Stimulated activated naive CD8-positive, alpha-beta T cell treated with anti-CD3 and anti-CD28 coated beads, Interleukin-15, Interleukin-2, amounts not matched to agents 100 U/mL and 50 U/mL, for 24 hours (primary cell): ENCODE results near the gene PHF13.

Experiments used
- ATAC-seq: fragments of 150-1000 bp; cut with Tn5 transposase; one replicate; pipeline ENCODE4 v1.10.0; 2021
- DNase-seq: peaks from one replicate; pipeline ENCODE4 v3.0.0; 2021

The PHF13 gene

GRCh38 chr1:6613361-6614018 lies at the start of gene PHF13:
PHF13 (plus strand) TSS chr1:6613731; CDS start chr1:6614067, 336 bp downstream.
- DNase-seq (peak; percentile 100), ATAC-seq (peak; percentile 98)

GRCh38 chr1:6569033-6569432 lies 44.5 kb upstream of the PHF13 start:
- no peak for ATAC-seq
- DNase-seq = no peak

DNA sequence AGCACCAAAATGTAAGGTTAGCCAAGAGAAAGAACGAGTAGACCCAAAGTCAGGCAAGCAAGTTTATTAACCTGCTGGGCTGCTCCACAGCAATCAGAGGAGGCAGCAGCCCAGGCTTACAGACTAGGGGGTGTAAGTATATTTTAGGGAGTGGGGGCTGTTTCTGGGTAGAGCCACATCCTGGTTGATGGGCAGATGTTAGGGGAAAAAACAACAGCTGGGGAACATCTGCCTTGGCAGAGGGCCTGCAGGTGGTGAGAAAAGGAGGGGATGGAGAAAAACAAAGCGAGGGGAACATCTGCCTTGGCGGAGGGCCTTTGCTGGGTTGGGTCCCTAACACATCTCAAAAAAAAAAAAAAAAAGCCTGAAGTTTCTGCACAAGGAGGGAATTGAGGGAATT lies 43.4 kb upstream of the PHF13 start:
- ATAC-seq = no peak
- no peak for DNase-seq

DNA sequence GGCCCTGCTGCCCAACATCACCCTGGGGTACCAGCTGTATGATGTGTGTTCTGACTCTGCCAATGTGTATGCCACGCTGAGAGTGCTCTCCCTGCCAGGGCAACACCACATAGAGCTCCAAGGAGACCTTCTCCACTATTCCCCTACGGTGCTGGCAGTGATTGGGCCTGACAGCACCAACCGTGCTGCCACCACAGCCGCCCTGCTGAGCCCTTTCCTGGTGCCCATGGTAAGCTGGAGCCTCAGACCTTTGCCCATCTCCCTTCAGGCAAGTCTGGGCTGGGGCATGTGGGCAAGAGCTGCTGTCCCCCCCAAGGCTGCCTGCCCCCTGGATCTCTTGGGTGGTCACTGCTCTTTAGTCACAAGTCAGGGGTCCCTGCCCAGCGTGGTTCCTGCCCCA lies 42.5 kb upstream of the PHF13 start:
- peak; percentile 21 for ATAC-seq
- DNase-seq = no peak

DNA sequence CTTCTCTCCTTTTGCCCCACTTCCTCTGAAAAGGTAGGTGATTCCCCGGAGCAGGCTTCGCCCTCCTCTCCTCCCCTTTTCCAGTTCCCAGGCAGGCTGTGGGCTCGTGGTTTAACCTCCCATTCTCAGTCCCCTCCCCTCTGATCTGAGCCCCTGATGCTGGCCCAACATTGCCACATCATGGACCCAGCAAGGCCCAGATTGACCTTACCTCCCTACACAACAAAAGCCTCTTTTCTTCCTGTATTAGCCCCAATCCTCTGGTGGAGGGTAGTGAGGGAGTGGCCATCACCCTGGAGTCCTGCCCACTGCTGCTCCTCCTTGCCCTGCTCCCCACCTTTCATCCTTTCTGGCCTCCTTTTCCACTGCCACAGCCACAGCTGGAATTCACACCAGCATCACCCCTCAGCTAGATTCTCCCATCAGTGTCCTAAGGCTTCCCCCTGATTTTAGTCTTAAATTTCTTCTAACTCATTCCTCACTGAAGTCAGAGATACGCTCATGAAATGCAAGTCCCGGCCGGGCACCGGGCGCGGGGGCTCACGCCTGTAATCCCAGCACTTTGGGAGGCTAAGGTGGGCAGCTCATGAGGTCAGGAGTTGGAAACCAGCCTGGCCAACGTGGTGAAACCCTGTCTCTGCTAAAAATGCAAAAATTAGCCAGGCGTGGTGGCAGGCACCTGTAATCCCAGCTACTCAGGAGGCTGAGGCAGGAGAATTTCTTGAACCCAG lies 40.7 kb upstream of the PHF13 start:
- DNase-seq (no peak), ATAC-seq (no peak)

GRCh38 chr1:6574025-6574620 lies 39.4 kb upstream of the PHF13 start:
- DNase-seq (no peak), ATAC-seq (no peak)

GRCh38 chr1:6574818-6575217 lies 38.7 kb upstream of the PHF13 start:
- DNase-seq = no peak
- no peak for ATAC-seq

- no peak for ATAC-seq
- no peak for DNase-seq
Observed at GRCh38 chr1:6577831-6578525, 35.6 kb upstream of the PHF13 start.

- DNase-seq (no peak), ATAC-seq (no peak)
Observed at GRCh38 chr1:6578624-6579373, 34.7 kb upstream of the PHF13 start.

DNA sequence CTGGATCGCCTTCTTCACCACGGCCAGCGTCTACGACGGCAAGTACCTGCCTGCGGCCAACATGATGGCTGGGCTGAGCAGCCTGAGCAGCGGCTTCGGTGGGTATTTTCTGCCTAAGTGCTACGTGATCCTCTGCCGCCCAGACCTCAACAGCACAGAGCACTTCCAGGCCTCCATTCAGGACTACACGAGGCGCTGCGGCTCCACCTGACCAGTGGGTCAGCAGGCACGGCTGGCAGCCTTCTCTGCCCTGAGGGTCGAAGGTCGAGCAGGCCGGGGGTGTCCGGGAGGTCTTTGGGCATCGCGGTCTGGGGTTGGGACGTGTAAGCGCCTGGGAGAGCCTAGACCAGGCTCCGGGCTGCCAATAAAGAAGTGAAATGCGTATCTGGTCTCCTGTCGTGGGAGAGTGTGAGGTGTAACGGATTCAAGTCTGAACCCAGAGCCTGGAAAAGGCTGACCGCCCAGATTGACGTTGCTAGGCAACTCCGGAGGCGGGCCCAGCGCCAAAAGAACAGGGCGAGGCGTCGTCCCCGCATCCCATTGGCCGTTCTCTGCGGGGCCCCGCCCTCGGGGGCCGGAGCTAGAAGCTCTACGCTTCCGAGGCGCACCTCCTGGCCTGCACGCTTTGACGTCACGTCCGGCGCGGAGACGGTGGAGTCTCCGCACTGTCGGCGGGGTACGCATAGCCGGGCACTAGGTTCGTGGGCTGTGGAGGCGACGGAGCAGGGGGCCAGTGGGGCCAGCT lies 34.0 kb upstream of the PHF13 start, which contains the start of gene ZBTB48:
TSS of gene ZBTB48 (plus strand) at position 621 of the 745 bp plus-strand sequence. CDS start 616 bp downstream, outside the sequence.
- DNase-seq (peak; percentile 98), ATAC-seq (peak; percentile 99)

- peak; percentile 2 for ATAC-seq
- DNase-seq = no peak
Observed at GRCh38 chr1:6580119-6580592, 33.4 kb upstream of the PHF13 start.

- DNase-seq = no peak
- no peak for ATAC-seq
Observed at GRCh38 chr1:6580593-6581409, 32.7 kb upstream of the PHF13 start.

GRCh38 chr1:6581561-6582305 lies 31.8 kb upstream of the PHF13 start:
- no peak for ATAC-seq
- DNase-seq = no peak

DNA sequence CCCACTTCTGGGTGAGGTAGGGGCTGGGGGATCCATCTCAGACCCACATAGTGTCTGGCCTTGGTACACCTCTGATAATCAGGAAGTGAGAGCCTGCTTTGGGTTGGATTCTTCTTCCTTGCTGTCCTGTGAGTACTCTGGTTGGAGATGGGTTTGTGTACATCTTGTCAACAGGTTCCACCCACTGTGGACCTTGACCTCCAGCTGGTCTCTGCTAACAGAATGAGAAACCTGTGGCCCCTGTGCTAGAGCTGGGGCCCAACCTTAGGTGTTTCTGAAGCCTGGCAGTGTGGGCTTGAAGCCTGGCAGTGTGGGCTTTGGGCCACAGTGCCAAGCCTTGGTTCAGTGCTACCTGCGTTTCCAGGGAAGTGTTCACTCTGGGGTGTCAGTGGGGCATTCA lies 31.2 kb upstream of the PHF13 start:
- ATAC-seq (no peak), DNase-seq (no peak)

DNA sequence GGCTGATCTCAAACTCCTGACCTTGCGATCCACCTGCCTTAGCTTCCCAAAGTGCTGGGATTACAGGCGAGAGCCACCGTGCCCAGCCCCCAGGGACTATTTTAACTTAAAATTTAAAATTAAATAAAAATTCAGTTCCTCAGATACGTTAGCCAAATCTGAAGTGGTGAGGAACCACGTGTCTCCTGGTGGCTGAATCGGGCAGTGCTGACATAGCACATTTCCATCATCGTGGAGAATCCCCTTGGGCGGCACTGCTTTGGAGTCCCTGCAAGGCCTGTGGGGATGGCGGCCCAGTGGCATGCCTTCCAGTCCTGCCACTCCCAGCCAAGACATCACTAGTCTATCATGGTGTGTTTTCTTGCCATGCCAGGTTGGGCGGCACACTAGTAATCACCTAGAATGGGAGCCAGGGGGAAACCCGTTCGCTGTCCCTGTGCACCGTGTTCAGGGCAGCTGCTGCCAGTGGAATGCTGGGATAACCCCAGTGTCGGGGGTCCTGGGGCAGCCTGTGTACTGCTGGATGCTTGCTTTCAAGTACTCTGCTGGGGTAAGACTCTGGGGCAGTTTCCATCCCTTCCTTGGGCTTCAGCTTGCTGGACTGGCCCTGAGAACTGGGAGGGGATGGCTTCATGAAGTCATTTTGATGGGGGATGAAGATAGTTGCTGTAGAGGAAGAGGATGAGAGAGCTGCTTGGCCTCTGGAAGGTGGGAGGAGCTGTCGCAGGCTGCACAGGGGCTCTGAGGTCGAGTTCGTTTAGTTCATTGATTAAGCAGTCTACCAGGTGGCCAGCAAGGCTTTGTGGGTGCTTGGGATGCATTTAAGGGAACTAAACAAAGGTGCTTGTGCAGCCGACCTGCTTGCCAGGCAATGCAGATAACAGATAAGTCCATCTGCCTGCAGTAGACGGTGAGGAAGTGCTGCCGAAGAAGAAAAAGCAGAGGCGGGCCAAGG lies 29.1 kb upstream of the PHF13 start:
- no peak for DNase-seq

GRCh38 chr1:6585081-6585722 lies 28.3 kb upstream of the PHF13 start:
- DNase-seq (no peak), ATAC-seq (no peak)

More for the DNA sequence above, 29.1 kb upstream of the PHF13 start:
- no peak for ATAC-seq

- ATAC-seq = no peak
Observed at GRCh38 chr1:6585841-6586240, 27.7 kb upstream of the PHF13 start.

DNA sequence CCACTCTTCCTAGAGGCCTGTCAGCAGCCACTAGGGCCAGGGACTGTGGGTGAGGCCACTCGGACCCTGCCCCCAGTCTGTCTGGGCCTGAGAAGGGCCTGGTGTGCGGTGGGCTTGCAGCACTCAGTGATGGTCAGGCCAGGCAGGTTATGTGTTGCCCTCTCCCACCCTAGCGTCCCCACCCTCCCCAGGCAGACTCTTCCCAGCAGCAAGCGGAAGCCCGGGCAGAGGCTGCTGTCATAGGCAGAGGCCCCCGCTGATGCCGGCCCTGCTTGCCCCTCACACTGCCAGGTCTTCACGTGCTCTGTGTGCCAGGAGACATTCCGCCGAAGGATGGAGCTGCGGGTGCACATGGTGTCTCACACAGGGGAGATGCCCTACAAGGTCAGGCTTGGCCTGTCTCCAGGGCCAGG lies 27.1 kb upstream of the PHF13 start:
- ATAC-seq (no peak), DNase-seq (no peak)

More at GRCh38 chr1:6585841-6586240, 27.7 kb upstream of the PHF13 start:
- DNase-seq = no peak
